Osteocyte (in vitro differentiated cells): Measurements from ENCODE around the gene CLEC18C. TPM values are rescaled to one million over a fixed set of nuclear protein-coding genes. Genes with fewer than 3 reads are reported as not detected.

Source experiments
- DNase-seq: peaks from one replicate; pipeline ENCODE4 v3.0.0; 2021; ENCODE audit warnings: mixed read lengths; ENCODE audit not compliant: unreplicated experiment; ENCODE audit errors: extremely low spot score
- H3K27ac Mint-ChIP-seq: one replicate; pipeline ENCODE4 v1.8.0; 2021; ENCODE audit warnings: mild to moderate bottlenecking, mixed read lengths; ENCODE audit not compliant: unreplicated experiment
- H3K27me3 Mint-ChIP-seq: one replicate; pipeline ENCODE4 v1.8.0; 2021; ENCODE audit warnings: mixed read lengths; ENCODE audit not compliant: unreplicated experiment
- H3K36me3 Mint-ChIP-seq: one replicate; pipeline ENCODE4 v1.8.0; 2021; ENCODE audit warnings: mixed read lengths; ENCODE audit not compliant: unreplicated experiment
- H3K4me1 Mint-ChIP-seq: one replicate; pipeline ENCODE4 v1.8.0; 2021; ENCODE audit warnings: mixed read lengths; ENCODE audit not compliant: unreplicated experiment
- H3K4me3 Mint-ChIP-seq: one replicate; pipeline ENCODE4 v1.8.0; 2021; ENCODE audit warnings: mild to moderate bottlenecking, moderate library complexity, mixed read lengths; ENCODE audit not compliant: unreplicated experiment
- H3K9me3 Mint-ChIP-seq: one replicate; pipeline ENCODE4 v1.8.0; 2021; ENCODE audit warnings: mixed read lengths; ENCODE audit not compliant: unreplicated experiment
- total RNA-seq: library from RNA; stranded (reverse); gene quantifications from 2 replicates; pipeline ENCODE4 v1.2.1, GENCODE V29; 2021
- TF ChIP-seq, protein P1 (sequence below): fragments of 200-600 bp; sonication (generic); IDR thresholded peaks from 2 replicates; pipeline ENCODE4 v1.5.0; 2021; ENCODE audit warnings: antibody characterized with exemption, mild to moderate bottlenecking, moderate library complexity

The CLEC18C gene
- total RNA-seq, 1 donor from 2014 or later: not detected

DNA sequence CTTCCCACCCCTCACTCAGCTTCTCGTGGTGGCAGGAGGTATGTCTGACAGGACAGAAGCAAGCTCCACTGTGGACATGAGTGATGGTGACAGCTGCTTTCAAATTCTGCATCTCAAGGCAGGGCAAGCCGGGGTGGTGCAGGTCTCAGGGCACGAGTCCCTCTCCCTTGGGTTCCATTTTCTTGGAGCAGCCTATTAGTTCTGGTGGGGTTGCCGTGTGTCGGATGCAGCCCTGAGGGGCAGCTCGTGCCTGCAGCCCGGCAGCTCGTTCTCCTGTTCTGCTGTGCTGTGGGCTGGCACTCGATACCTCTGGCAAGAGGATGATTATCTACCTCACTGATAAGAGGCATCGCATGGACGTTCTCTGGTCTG, 16.5 kb upstream of the CLEC18C start:
- Mint-ChIP-seq H3K27ac (no peak overlapping the region), H3K36me3 (peaks cover 24% of the 10 kb centered on the region), H3K9me3 (no peaks in the 10 kb centered on the region), H3K4me1 (peaks cover 3% of the 10 kb centered on the region), H3K4me3 (no peak overlapping the region), H3K27me3 (no peaks in the 10 kb centered on the region)
- DNase-seq: no peak
- TF ChIP-seq, protein P1, sequence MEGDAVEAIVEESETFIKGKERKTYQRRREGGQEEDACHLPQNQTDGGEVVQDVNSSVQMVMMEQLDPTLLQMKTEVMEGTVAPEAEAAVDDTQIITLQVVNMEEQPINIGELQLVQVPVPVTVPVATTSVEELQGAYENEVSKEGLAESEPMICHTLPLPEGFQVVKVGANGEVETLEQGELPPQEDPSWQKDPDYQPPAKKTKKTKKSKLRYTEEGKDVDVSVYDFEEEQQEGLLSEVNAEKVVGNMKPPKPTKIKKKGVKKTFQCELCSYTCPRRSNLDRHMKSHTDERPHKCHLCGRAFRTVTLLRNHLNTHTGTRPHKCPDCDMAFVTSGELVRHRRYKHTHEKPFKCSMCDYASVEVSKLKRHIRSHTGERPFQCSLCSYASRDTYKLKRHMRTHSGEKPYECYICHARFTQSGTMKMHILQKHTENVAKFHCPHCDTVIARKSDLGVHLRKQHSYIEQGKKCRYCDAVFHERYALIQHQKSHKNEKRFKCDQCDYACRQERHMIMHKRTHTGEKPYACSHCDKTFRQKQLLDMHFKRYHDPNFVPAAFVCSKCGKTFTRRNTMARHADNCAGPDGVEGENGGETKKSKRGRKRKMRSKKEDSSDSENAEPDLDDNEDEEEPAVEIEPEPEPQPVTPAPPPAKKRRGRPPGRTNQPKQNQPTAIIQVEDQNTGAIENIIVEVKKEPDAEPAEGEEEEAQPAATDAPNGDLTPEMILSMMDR: no peak

GRCh38 chr16:70157477-70158260, 15.9 kb upstream of the CLEC18C start:
- DNase-seq: no peak
- TF ChIP-seq, protein P1: no peak
- no peaks in the 10 kb centered on the region for H3K27me3 Mint-ChIP-seq
- H3K36me3 Mint-ChIP-seq: peaks cover 22% of the 10 kb centered on the region
- H3K4me1 Mint-ChIP-seq: peaks cover 3% of the 10 kb centered on the region
- H3K9me3 Mint-ChIP-seq: no peaks in the 10 kb centered on the region
- no peak overlapping the region for H3K27ac Mint-ChIP-seq
- H3K4me3 Mint-ChIP-seq: no peak overlapping the region

GRCh38 chr16:70158261-70158939, 15.2 kb upstream of the CLEC18C start:
- Mint-ChIP-seq H3K9me3 (no peaks in the 10 kb centered on the region), H3K4me3 (no peak overlapping the region), H3K27ac (no peak overlapping the region), H3K27me3 (no peaks in the 10 kb centered on the region), H3K4me1 (peaks cover 1% of the 10 kb centered on the region), H3K36me3 (peaks cover 19% of the 10 kb centered on the region)
- DNase-seq: no peak
- TF ChIP-seq, protein P1: no peak

DNA sequence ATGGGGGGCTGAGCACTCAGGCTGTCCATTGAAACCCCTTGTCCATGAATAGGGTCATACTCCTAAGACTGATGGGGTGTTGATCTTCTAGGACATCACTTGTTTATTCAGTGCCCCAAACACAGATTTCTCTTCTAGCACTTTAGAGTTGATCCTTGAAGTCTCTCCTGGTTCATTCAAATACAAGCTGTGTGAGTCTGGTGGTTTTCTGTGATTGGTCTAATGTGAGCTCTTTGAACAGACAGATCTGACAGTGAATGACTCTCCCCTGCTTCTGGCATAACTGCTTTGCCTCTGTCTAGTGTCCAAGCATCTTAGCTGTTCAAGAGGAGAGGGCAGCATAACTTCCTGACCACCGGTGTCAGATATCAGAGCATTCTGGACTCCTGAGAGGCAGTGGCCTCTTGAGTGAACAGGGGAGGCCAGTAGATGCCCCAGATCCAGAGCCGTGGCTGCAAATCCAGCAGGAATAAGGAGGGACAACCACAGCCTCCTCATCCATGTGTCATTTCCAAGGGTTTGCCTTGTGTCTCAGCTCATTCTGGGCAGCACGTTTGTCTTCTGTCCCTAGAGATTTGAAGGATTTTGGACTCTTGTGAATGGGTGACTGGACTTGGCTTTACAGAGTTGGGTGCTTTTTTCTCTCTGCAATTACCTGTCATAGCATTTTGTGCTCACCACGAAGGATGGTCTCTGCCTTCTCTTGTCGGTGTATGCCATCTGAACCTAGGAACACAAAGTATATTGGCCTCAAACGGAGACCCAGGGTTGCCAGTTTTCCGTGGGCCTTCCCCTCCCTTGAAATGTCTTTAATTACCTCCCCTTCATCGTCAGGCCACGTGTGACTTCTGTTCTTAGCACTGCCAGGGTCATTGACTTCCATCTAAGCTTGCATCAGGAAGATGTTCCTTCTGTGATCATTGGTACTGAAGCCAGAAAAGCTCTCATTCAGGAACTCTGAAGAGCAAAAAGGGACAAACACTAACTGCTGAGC, 13.9 kb upstream of the CLEC18C start:
- H3K9me3 Mint-ChIP-seq: no peaks in the 10 kb centered on the region
- H3K4me3 Mint-ChIP-seq: no peak overlapping the region
- H3K36me3 Mint-ChIP-seq: peaks cover 11% of the 10 kb centered on the region
- no peak for DNase-seq
- no peaks in the 10 kb centered on the region for H3K4me1 Mint-ChIP-seq
- H3K27ac Mint-ChIP-seq: no peak overlapping the region
- TF ChIP-seq, protein P1: no peak
- H3K27me3 Mint-ChIP-seq: no peaks in the 10 kb centered on the region
